HL-60/S4 (cell line): Measurements from ENCODE around the gene CC2D1B.

Source experiments
- in situ Hi-C: fragments of 300-500 bp; cut with MboI; formaldehyde crosslinking; loops from 2 replicates; pipeline ENCODE4 v1.14.3; 2022; ENCODE audit warnings: low sequenced_read_pairs

CC2D1B gene

DNA sequence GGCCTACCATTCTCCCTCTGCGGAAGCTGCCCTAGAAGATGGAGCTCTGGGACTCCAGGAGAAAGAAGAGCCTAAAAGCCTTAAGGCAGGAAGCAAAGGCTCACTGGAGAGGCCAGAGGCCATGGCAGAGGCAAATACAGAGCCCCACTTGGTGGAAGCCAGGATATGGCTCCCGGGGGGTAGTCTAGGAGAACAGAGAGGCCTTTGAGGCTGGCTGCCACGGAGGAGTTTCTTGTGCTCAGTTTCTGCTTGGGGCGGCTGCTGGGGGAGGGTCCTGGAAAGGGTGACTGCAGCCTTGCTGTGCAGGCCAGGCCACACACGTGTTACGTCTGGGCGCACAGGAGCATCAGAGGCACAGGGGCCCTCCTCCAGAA lies 5.4 kb downstream of the CC2D1B start:
- in situ Hi-C loops: no loop called here

DNA sequence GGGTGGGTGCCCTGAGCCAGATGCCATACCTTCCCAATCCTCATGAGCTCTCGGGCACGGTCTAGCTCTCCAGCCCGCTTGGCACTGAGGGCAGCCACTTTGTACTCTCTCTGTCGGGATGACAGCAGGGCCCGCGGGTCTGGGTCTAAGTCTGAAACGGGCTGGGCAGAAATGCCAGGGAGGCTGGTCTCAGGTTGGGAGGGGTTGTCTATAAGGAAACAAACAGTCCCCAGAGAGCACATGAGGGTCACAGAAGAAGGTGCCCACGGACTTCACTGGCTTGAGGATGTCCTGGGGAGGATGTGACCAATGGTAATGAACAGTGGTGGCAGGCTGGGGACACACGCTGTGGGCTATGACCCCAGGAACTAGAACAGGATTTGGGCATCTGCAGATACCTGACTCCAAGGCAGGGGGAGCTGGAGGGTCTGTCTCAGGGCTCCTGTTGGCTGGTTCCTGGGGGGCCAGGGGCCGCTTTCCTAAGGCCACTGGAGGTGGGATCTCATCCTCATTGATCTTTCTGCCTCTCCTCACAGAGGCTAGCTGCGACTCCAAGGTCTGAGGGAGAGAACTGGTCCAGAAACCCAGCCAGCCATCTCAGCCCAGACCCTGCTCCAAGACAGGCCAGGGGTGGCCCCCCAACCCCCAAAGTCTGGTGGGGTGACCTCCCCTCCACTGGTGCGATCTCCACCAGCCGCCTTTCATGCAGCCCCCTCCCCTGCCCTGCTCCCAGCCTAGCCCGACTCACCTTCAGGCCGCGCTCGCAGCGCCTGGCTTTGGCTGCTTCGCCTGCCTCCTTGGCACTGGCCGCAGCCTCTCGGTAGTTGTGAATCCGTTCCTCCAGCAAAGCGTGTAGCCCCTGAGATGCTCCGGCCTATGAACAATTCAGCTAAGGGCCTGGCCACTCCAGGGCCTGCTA lies 6.1 kb downstream of the CC2D1B start:
- in situ Hi-C loops: no loop called here

GRCh38 chr1:52358851-52359497 lies 7.0 kb downstream of the CC2D1B start:
- in situ Hi-C loops: no loop called here

DNA sequence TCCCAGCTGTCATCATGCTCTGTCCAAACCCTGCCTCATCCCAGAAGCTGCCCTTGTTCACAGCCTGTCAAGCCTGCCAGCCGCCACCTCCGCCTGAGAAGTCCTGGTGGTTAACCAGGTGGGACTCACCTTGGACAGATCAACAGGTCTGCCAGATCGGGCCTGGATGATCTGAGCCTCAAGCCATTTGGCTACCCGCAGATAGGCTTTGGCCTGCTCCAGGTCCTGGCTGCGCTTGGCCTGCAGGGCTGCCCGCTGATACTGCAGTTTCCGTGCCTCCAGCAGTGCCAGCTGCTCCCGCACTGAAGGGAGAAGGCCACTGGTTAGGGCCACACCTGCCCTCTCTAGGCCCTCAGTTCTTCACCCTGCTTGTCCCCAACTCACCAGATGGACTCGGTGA lies 8.6 kb downstream of the CC2D1B start:
- in situ Hi-C loops: no loop called here

DNA sequence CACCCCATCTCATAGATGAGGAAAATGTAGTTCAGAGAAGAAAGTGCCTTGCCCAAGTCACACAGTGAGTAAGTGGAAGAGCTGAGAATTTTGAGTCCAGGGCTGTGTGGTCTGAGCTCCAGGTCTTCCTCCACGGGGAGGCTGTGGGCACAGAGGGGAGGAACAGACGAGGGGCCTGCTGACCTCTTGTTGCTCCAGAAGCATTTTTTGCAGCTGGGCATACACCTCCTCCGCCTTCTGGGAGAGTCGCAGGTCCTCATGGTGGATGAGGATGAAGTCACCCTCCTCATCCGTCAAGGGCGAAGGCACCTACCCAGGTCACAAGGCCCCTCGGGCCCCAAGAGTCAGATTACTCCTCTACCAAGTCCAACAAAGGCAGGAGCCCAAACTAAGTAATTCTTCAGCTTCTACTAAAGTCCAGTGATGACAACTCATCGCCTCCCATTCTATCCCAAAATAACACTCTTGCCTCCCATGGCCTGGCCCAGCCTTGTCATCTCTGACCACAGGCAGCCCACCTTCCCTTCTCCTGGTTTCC lies 9.1 kb downstream of the CC2D1B start:
- in situ Hi-C loops: no loop called here

- in situ Hi-C loops: no loop called here
These were observed 10.0 kb downstream of the CC2D1B start for GRCh38 chr1:52355847-52356505.

- in situ Hi-C loops: no loop called here
These were observed 10.6 kb downstream of the CC2D1B start for GRCh38 chr1:52355436-52355835.

- in situ Hi-C loops: no loop called here
These were observed 13.3 kb downstream of the CC2D1B start for GRCh38 chr1:52352690-52353089.

GRCh38 chr1:52348704-52349300 lies 17.2 kb downstream of the CC2D1B start:
- in situ Hi-C loops: no loop called here

GRCh38 chr1:52346653-52347052 lies 19.4 kb downstream of the CC2D1B start:
- in situ Hi-C loops: no loop called here

DNA sequence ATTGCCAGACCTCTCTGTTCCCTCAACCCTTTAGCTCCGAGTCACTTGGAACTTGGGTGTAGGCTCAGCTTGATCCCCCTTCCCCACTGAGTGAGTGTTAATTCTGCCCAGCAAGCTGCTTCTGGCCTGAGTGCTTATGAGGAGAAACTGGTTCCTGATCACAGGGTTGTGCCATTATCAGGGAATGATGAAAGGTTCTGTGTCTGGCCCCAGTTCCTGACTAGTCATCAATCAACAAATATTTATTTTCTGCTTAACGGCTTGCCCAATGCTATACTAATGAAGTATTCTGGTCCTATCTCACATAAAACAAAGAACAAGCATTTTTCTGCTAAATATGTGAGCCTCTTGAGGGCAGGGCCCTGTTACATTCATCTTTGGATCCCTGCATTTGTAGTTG lies 20.8 kb downstream of the CC2D1B start:
- in situ Hi-C loops: no loop called here

DNA sequence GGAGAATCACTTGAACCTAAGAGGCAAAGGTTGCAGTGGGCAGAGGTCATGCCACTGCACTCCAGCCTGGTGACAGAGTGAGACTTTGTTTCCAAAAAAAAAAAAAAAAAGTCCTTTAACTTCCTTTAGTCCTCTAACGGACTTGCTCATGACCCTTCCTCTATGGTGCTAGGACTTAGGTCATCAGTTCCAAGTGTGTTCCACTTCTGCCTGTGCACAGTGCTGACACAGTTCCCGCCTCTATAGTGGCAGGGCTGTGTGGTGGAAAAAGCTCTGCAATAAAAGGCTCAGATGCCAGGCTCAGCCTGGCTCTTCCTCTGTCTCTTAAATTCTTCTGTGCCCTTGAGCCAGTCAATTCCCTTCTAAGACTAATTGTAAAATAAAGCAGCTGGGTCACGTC lies 22.0 kb downstream of the CC2D1B start:
- in situ Hi-C loops: no loop called here

GRCh38 chr1:52341655-52342260 lies 24.2 kb downstream of the CC2D1B start:
- in situ Hi-C loops: no loop called here

GRCh38 chr1:52337439-52337838 lies 28.6 kb downstream of the CC2D1B start:
- in situ Hi-C loops: no loop called here

DNA sequence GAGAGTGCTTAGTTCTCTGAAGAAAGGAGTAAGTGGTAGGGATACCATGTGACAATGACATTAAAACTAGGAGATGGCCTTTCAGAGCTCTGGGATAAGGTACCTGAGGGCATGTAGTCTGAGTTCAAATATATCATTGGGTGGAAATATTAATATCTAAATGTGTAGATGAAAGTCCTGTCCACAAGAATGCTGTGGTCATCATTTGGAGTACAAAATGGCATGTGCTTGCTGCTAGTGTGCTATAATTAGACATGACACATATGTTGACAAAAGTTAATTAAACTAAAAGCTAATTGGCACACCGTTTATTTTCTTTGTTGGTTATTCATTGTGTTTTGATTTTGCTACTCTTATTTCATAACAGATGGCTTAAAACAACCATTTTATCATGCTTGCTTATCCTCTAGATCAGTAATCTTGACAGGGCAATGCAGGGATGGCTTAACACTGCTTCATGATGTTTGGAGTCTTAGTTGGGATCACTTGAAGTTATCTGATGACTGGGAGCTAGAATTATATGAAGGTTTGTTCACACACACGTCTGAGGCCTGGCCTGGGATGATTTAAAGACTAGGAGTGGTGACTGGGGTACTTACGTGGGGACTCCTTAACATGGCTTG lies 31.0 kb downstream of the CC2D1B start:
- in situ Hi-C loops: no loop called here

GRCh38 chr1:52332411-52332810 lies 33.6 kb downstream of the CC2D1B start:
- in situ Hi-C loops: no loop called here

DNA sequence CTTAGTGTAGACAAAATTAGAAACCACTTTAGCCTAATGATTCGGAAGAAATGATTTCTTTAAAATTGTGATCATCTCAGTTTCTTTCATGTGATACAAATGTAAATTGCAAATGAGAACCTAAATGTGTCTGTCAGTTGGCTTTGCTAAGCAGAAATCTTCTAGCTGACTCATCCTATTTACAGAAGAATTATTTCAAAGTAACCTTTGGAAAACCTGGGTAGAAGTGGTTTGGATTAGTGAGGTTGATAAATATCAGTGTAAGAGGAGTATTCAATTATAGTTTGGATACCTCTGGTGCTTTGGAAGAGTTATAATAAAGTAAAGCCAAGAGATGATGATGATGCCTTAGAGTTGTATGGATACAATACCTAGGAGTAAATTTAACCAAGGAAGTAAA lies 37.4 kb downstream of the CC2D1B start:
- in situ Hi-C loops: no loop called here

DNA sequence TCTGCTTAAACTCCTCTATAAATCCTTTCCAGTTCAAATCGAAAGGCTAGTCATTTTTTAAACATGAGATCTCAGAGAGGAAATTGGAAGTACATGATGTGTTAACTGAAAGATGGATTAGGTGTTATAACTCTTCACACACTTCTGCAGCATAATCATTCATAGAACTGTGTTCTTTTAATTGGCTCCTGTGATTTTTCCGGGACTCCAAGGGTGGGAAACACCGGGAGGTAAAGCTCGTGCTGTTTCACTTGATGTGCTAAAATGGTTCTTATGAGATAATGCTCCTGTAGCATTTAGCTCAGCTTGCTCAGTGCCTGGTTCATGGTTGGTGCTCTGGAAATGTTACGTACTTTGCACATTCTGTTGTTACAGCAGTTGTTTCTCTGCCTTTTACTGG lies 40.2 kb downstream of the CC2D1B start:
- in situ Hi-C loops: no loop called here

DNA sequence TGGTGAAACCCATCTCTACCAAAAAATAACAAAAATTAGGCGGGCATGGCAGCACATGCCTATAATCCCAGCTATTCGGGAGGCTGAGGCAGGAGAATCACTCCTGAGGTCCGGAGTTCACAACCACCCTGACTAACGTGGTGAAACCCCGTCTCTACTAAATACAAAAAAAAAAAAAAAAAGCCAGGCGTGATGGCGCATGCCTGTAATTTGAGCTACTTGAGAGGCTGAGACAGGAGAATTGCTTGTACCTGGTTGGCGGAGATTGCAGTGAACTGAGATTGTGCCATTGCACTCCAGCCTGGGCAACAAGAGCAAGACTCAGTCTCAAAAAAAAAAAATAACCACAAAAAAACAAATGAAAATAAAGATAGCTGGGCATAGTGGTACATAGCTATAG lies 42.3 kb downstream of the CC2D1B start:
- in situ Hi-C loops: no loop called here

DNA sequence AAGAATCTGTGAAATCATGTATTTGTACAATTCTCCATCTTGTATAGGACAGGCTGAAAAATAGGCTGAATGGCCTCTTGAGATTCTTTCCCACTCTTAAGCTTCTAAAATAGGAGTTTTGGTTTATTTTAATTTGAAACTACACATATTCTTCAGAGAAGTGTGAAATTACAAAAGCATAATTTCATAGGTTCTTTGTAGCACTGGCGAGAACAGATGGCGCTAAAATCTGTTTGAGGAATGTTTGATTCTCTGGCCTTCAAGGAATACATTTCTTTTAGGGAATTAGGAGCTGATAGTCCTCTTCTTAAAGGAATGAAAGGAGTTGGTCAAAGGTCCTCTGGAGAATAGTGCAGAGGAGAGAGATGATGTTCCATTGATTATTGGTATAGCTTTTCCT lies 44.9 kb downstream of the CC2D1B start:
- in situ Hi-C loops: no loop called here
